SK-N-SH (cell line): Measurements from ENCODE around the gene CFDP1. TPM values are rescaled to one million over a fixed set of nuclear protein-coding genes. Genes with fewer than 3 reads are reported as not detected.

Experiments
- polyA plus RNA-seq, 3 experiments: library from polyadenylated mRNA; depleted of rRNA; stranded (reverse); fragments of >200 nt; gene quantifications; 2 replicates each; pipeline ENCODE4 v1.2.3, GENCODE V29; 2012
- small RNA-seq, 7 experiments: library from RNA; depleted of rRNA; stranded (forward); fragments of <200 nt; gene quantifications; one replicate each; pipeline ENCODE3, GENCODE V24; 2012

CFDP1 gene
- polyA plus RNA-seq, 1 of the 3 experiments (the other 2 are of a cell fraction) = 46.0 TPM

Small RNA genes lying within 50 kb of the gene (small RNA-seq; reads per million reads assigned to genes)
- 0 reads per million in 7 experiments for gene RF00598
- 0 reads per million in 7 experiments for gene RNU6-758P

Other genes with a start within 250 kb of the CFDP1 start
- gene CTRB2, start 226.3 kb downstream of the CFDP1 start, polyA plus RNA-seq (2012; rRNA removed) = not detected in 2 replicates
- not detected in 2 replicates for gene CTRB1, start 214.5 kb downstream of the CFDP1 start, polyA plus RNA-seq (2012; rRNA removed)
- gene BCAR1, start 181.9 kb downstream of the CFDP1 start, polyA plus RNA-seq (2012; rRNA removed) = 29.2 and 45.1 TPM in 2 replicates
- 9.2 and 11.0 TPM in 2 replicates for gene TMEM170A, start 31.2 kb upstream of the CFDP1 start, polyA plus RNA-seq (2012; rRNA removed)
- gene CHST6, start 61.9 kb upstream of the CFDP1 start, polyA plus RNA-seq (2012; rRNA removed) = 0.26 and 0.30 TPM in 2 replicates
- 0.18 and 0.49 TPM in 2 replicates for gene CHST5, start 102.6 kb upstream of the CFDP1 start, polyA plus RNA-seq (2012; rRNA removed)
- gene TMEM231, start 122.7 kb upstream of the CFDP1 start, polyA plus RNA-seq (2012; rRNA removed) = 18.1 and 30.9 TPM in 2 replicates
- gene GABARAPL2, start 132.9 kb upstream of the CFDP1 start, polyA plus RNA-seq (2012; rRNA removed) = 135 and 143 TPM in 2 replicates
- 51.1 and 67.7 TPM in 2 replicates for gene ADAT1, start 189.8 kb upstream of the CFDP1 start, polyA plus RNA-seq (2012; rRNA removed)
- gene KARS1, start 214.2 kb upstream of the CFDP1 start, polyA plus RNA-seq (2012; rRNA removed) = 134 and 148 TPM in 2 replicates
- gene TERF2IP, start 214.3 kb upstream of the CFDP1 start, polyA plus RNA-seq (2012; rRNA removed) = 31.6 and 32.0 TPM in 2 replicates
- not detected in 2 replicates for gene CPHXL2, start 243.5 kb upstream of the CFDP1 start, polyA plus RNA-seq (2012; rRNA removed)